OCI-LY3 (cell line): ENCODE measurements around the gene SIK3.

Experiments
- EZH2phosphoT487 ChIP-seq: fragments of 200-600 bp; shearing (Covaris generic); IDR thresholded peaks from 2 replicates; pipeline ENCODE4 v1.6.1; 2018; ENCODE audit warnings: antibody characterized with exemption, mixed run types, low read depth
- TF ChIP-seq, protein P1 (sequence below): fragments of 200-600, 300-600 bp; sonication (generic); IDR thresholded peaks from 2 replicates; pipeline ENCODE4 v1.5.1; 2014; ENCODE audit warnings: antibody characterized with exemption, low read length, low read depth

DNA sequence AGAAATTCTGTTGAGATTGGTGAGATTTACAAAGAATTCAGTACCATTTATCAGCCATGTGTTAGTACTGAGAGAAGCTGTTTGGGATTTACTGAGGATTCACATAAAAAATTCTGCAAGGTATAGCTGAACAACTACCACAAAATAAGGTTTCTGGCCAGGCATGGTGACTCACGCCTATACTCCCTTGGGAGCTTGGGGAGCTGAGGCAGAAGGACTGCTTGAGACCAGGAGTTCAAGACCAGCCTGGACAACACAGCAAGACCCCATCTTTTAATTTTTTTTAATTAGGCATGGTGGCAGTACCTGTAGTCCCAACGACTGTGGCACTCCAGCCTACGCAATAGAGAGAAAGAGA lies 86.7 kb downstream of the SIK3 start:
- TF ChIP-seq, protein P1, sequence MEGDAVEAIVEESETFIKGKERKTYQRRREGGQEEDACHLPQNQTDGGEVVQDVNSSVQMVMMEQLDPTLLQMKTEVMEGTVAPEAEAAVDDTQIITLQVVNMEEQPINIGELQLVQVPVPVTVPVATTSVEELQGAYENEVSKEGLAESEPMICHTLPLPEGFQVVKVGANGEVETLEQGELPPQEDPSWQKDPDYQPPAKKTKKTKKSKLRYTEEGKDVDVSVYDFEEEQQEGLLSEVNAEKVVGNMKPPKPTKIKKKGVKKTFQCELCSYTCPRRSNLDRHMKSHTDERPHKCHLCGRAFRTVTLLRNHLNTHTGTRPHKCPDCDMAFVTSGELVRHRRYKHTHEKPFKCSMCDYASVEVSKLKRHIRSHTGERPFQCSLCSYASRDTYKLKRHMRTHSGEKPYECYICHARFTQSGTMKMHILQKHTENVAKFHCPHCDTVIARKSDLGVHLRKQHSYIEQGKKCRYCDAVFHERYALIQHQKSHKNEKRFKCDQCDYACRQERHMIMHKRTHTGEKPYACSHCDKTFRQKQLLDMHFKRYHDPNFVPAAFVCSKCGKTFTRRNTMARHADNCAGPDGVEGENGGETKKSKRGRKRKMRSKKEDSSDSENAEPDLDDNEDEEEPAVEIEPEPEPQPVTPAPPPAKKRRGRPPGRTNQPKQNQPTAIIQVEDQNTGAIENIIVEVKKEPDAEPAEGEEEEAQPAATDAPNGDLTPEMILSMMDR, result no peak
- TF ChIP-seq EZH2phosphoT487, result no peak
